H4 (cell line): ENCODE measurements around the gene IWS1. TPM values are rescaled to one million over a fixed set of nuclear protein-coding genes. Genes with fewer than 3 reads are reported as not detected.
"Not testable (repeated sequence)": the region's sequence is repeated elsewhere in the genome, so short reads cannot be mapped to it uniquely, and the experiment has no call there.

Experiments
- DNase-seq: peaks from one replicate; pipeline ENCODE4 v3.0.0-alpha.2; 2015; ENCODE audit warnings: low spot score
- total RNA-seq: library from RNA; depleted of rRNA; stranded (reverse); fragments of >200 nt; shearing (Covaris generic); gene quantifications from 2 replicates; pipeline ENCODE4 v1.2.3, GENCODE V29; 2014; rRNA removed

Gene IWS1
- total RNA-seq, result 39.9 and 41.2 TPM in 2 replicates

DNA sequence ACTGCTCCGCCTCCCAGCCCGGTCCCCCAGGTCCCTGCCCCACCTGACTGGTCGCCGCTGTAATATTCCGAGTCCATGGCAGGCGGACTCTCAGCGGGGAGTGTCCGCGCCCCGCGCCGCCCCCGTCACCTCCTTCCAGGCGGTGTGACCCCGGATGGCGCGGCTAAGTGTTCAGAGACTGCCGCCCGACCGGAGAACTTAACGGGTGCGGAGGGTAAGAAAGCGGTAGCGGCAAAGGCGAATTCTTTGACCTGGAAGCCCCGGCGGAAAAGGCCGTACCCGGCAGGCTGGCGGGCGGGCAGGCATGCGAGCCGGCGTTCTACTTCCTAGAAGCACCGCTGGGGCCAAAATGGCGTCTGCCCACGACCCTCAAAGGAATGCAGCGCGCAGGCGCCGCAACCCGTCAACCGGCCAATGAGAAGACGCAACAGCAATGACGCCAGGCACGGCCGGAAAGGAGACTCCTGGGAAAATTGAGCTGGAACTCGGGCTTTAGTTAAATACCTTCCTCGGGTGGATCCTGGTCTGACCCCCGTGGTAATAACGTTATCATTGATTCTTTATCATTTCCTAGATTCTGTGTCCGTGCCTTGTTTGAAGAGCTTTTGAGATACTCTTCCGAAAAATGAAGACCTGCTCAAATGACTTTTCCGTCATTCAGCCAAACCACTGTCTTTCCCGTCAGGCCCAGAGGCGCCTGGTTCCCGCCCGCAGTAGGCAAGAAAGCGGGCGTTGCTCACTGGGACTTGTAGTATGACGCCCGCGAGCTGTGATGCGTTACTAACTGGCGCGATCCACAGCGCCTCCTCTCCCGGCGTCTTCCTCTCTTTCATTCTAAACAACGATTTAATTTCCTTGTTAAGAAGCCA lies at the start of gene IWS1:
Gene IWS1 (minus strand): TSS at position 358 of the 869 bp plus-strand sequence. CDS start 281 bp downstream, at position 77.
- DNase-seq, result peak; percentile 96

DNA sequence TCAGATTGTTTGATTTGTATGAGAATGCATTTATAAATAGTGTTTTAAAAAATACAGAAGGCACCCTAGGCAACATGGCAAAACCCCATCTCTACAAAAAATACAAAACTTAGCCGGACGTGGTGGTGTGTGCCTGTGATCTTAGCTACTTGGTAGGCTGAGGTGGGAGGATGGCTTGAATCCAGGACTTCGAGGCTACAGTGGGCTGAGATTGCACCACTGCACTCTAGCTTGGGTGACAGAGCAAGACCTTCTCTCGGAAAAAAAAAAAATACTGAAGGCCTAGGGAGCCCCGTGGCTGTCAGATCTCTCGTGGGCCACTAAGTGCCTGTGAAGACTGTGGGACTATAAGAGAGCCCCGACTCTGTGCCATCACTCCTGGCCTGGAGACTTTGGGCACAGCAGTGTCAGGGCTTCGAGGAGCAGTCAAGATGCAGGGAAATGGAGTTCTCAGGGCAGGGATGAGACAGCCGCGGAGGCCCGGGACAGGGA lies 49.7 kb upstream of the IWS1 start:
- DNase-seq, result no peak

DNA sequence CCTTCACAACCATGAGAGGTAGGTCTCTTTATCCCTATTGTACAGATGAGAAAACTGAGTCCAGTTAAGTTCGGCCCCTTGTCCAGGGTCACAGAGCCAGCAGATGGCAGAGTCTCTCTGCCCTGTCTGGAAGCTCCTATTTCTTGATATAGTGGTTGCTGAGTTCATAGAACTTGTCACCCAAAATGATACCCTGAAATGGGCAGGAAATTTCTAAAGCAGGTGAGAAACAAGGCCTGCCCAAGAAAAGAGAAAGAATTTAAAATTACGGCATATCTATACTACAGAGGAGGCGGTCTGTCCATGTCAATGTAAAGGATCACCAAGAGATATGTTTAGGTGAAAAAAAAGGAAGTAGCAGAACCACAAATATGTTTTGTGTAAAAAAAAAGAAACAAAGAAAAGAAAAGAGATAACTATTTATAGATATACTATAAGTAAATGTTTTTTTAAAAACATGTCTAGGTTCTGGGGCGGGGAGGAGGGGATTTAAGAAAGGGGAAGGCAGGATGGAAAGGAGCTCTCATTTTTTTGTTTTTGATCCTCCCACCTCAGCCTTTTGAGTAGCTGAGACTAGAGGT lies 49.0 kb upstream of the IWS1 start:
- no peak for DNase-seq

DNA sequence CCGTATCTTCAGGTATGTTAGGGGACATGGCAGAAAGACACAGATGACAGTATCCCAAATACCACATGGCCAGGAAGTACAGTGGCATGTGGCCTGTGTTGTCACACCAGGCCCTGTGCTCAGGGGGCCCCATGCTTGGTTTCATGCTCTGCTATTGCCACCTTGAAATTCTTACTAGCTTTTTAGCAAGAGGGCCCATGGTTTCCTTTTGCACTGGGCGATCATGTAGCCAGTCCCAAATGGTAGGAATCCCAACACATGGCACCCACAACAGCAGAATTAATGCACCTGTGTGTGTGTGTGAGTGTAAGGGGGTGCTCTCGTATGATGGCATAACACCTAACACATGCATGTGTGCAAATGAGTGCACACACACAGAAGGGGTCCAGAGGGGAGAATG lies 48.4 kb upstream of the IWS1 start:
- no peak for DNase-seq

DNA sequence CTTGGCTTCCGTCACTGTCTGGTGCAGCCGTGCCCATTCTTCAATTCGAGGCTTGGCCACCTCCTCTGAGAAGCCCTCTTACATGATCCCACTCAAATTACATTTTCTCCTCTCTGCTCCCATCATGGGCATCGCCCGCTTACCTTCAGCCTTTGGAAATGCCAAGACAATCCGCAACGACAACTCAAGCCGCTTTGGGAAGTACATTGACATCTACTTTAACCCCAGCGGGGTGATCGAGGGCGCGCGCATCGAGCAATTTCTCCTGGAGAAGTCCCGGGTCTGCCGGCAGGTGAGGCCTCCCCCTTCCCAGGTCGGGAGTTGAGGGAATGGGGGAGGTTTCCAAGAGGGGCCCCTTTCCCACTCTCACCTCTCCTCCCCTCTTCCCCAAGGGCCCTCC lies 47.5 kb upstream of the IWS1 start:
- DNase-seq, result no peak

DNA sequence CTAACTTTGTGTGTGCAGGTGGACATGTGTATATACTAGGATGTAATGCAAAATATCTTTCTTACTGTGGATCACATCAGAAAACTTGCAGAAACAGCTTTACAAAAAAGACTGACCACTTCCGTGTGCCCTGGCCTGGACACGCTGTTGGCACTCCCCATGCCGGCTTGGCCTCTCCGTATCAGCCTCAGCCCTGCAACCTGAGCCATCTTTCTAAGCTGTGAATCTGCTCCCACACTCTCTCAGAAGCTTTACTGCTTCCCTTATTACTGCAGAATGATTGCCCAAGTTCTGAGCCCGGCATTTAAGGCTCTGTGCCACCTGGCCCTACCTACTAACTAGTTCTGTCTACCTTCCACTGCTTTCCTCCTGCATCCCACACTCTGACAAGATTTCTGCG lies 47.0 kb upstream of the IWS1 start:
- DNase-seq, result no peak

DNA sequence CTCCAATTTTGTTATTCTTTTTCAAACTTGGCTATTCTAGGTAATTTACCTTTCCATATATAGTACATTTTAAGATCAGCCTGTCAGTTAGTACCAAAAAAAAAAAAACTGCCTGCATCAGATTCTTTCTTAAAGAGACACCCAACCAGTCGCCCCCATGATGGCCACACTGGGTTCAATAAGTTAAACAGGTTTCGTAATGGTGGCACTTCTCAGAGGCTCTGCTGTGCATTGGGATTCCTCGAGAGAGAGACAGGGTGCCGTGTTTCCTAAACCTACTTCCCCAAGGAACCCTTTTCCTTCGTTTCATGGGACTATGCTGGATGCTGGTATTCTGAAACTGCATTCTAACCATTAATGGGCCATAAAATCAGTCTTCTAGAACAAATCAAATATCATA lies 46.6 kb upstream of the IWS1 start:
- no peak for DNase-seq

DNA sequence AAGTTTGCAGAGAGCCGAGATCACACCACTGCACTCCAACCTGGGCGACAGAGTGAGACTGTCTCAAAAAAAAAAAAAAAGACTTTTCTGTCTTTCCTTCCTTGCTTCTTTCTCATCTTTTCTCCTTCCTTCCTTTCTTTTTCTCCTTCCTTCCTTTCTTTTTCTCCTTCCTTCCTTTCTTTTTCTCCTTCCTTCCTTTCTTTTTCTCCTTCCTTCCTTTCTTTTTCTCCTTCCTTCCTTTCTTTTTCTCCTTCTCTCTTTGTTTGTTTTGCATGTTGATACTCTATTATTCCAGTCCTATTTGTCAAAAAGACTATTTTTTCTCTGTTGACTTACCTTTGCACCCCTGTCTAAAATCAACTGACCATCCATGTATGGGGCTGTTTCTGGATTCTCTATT lies 46.1 kb upstream of the IWS1 start:
- DNase-seq, result not testable (repeated sequence)

DNA sequence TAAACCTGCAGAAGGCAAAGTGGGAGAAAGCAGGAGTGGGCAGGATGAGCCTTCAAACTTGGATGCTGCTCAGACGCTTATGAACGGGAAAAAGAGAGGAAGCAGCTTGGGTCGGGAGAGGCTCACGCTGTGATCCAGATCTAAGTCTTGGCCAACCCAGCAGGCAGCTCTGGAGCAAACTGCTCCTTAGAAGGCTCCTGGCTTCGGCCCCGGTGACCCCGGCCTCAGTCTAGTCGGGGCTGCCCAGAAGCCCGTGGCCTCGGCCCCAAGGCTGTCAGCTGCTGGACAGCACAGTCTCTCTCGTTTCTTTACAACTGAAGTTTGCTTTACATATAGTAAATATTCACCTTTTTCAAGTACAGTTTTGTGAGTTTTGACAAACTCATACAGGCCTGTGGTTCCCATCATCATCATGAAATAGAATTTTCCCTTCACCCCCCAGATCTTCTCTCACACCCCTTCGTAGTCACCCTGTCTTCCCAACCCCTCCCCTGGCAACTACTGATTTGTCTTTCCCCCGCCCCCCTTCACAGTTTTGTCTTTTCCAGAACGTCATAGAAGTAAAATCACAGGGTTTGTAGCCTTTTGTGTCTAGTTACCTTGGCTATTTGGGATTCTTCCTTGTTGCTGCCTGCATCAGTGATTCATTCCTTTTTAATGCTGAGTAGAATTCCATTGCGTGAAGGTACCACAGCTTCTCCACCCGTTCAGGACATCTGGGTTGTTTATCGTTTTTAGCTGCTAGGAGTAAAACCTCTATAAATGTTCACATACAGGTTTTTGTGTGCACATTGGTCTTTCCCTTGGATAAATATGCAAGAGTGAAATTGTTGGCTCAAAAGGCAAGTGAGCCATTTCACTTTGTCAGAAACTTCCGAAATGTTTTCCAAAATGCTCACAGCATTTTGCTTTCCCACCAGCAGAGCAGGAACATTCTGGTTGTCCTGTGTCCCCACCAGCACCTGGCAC lies 44.3 kb upstream of the IWS1 start:
- DNase-seq, result no peak

DNA sequence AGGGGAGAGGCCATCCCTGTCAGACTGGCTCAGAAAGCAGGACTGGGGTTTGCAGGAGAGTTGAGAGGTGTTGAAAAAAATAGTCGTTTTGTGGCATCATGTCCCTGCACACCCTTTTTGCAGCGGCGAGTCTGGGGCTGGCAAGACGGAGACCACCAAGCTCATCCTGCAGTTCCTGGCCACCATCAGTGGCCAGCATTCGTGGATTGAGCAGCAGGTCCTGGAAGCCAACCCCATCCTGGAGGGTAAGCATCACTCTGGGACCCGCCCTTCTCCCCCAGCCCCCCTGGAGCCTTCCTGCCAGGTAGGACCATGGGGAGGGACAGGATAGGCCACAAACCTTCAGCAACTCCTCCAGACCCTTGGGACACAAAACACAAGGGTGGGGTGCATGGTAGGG lies 43.4 kb upstream of the IWS1 start:
- DNase-seq, result no peak

DNA sequence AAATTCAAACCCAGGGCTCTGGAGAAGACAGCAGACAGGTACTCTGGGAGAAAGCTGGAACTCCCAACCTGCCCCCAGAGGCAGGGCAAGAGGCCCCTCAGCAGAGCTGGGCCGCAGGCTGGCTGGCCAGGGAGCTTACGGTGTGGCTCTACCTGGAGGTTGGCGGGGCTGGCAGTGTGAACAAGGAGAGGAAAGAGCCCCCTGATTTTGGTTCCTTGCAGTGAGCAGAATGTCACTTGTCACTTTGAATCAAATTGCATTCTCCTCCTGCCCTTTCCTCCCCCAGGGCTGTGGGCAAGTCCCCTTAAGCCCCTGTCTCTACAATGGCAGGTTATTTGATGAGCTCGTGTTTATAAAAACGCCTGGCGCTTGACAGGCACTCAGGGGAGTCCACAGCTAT lies 41.8 kb upstream of the IWS1 start:
- DNase-seq, result no peak

DNA sequence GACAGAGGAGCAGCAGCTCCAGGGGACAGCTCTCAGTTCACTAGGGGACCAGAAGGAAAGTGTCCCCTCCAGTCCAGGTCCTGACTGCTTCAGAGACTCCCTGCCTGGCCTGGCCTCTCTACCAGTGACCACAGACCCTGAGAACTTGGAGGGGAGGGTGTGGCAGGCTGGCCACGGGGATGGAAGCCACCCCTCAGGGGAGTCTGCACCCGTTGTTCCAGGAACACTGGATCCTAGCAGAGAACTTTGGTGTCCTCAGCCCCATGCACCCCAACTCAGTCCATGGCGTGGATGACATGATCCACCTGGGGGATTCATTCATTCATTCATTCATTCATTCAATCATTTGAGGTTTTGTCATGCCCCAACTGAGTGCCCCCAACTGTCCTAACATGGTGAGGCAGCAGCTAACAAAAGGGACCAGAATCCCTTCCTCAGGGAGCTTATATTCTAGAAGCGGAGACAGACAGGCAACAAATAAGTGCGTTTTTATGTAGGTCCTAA lies 41.1 kb upstream of the IWS1 start:
- no peak for DNase-seq

DNA sequence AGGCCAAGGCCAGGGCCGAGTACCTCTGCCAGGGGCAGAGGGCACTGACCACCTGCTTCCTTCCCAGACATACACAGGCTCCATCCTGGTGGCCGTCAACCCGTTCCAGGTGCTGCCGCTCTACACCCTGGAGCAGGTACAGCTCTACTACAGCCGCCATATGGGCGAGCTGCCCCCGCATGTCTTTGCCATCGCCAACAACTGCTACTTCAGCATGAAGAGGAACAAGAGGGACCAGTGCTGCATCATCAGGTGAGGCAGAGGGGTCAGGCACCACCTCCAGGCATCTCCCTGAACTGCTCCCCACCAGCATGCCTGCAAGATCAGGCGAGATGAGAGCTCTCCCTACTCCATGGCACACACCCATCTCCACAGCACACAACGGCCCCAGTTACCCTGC lies 40.3 kb upstream of the IWS1 start:
- no peak for DNase-seq

DNA sequence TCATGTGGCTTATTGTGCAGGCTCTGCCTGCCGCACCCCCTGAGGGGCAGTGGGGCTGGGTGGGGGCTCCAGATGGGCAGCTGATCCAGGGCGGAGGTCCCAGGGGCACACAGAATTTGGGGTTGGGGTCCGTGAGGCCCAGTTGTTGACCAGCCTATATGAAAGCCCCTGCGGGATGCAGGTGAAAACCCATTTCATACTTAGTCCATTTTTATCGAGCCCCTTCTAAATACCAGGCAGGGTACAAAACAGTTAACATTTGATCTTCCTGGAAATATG lies 39.8 kb upstream of the IWS1 start:
- no peak for DNase-seq

DNA sequence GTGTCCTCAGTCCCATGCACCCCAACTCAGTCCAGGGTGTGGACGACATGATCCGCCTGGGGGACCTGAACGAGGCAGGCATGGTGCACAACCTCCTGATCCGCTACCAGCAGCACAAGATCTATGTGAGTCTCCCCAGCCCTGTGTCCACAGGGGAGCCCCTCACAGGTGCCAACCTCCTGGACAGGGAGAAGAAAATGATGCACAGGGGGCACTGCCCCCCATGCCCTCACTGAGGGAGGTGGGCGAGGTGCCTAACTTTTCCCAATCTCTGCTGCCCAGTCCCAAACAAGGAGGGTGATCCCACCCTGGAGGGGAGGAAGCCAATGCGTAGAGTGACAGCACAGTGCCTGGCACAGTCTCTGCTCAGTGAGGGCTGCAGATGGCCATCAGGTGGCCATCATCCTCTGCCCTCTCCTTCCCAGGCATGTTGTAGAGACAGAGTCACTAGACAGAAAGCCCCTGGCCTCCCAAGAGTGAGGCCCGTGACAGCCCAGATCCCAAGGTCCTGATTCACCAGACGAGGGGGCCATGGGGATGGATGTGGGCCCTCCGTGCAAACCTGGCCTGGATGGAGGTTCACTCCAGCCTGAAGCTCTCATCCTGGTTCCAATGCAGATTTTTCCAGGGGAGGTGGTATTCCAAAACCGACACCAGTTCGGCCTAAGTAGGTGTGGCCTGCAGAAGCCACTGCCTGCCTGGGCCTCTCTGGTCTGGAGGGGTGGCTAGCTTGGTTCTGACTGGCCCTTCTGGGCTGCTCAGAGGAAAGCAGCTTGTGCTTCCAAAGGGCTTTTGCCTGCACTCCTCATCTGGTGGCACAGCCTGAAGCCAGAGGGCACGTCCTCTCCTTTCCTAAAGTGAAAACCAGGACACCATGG lies 39.2 kb upstream of the IWS1 start:
- DNase-seq, result no peak

DNA sequence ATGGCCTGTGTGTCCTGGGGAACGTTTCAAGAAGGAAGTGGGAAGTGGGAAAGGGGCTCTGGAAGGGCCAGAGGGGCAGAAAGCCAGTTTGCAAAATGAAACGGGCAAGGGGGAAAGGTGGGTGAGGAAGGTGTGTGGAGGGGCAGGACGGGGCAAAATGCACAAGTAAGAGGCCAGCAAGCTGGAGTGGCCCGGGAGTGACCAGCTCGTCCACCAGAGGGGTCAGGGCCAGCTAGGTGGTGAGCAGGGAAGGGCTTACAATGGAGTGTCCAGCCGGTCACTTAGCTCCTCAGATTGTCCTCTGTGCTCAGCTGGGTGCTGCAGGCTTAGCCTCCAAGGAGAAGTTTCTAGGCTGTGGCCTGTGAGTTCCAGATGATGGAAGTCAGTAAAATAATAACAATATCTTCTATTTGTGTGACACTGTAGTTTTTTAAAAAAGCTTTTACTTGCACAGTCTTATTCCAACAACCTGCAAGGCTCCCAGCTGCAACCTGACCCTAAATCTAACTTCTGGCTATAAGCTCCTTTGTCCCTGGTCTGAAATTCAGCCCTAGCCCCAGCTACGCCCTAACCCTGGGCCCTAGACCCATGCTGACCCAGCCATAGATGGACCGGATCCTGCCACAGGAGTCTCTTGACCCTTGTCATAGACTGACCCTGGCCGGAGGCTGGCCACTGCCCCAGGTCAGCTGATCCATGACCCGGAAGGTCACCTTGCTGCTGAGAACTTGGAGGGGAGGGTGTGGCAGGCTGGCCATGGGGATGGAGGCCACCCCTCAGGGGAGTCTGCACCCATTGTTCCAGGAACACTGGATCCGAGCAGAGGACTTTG lies 38.4 kb upstream of the IWS1 start:
- no peak for DNase-seq

DNA sequence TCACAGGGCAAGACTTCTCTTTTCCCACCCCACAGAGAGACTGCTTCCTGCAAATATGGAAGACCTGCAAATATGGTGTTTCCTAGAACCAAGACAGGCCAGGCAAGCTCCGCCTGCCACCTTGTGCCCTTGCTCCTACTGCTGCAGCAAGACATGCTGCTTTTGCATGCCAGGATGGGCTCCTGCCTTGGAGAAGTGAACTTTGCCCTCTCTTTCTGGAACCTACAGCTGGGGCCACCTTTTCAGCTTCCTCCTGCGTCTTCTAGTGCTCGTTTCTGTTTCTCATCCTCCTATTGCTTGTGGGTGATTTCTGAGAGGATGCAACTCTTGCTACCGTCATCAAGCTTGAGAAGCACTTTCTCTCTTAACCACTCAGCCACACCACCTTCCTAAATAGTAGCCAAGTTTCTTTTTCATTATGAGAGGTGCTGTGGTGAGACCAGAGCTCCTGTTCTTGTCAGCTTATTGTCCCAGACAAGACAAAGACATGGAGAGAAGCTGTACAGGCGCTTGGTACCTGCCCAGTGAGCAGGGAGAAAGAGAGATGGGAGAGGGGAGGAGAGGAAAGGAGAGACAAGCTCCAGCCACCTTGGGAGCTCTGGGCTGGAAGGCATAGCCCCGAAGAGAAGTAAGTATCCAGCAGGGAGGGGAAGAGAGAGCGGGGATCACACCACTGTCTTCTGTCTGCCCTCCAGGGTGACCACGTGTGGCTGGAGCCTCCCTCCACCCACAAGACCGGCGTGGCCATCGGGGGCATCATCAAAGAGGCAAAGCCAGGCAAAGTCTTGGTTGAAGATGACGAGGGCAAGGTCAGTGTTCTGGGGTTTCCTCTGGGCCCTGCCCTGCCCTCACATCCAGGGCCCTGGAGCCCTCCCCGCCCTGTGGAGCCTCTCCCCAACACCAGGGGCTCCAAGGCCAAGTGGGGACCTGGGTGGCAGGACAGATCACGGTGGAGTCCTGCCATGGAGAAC lies 37.5 kb upstream of the IWS1 start:
- no peak for DNase-seq

DNA sequence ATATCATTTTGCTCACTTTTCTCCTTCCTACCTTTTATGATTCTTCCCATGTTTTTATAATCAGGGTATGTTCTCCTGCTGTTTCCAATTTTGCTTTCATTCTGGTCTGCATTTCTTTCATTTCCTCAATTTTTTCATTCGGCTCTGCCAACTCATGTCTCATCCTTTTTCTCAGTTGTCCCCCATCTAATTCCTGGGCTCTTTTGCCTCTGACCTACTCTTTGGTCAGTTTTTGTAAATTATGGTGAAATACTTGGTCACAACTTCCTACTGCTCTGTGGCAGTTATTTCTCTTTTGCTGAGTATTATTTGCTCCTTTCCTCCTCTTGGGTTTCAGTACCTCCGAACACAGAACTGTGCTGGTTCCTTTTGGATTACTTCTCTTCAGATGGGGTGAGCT lies 36.6 kb upstream of the IWS1 start:
- no peak for DNase-seq

DNA sequence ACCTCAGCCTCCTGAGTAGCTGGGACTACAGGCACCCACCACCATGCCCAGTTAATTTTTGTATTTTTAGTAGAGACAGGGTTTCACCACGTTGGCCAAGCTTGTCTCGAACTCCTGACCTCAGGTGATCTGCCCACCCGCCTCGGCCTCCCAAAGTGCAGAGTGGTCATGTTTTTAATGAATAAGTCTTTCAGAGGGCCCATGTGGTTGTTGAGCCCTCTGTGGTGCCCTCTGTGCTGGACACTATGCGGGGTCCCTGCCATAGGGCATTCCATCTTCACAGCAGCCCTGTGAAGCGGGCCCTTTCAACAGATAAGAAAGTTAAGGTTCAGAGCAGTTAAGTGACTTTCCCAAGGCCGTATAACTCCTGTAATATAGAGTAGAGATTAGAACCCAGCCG lies 35.1 kb upstream of the IWS1 start:
- DNase-seq, result no peak
